Measurements from ENCODE around the gene ZBTB9.
A peak's percentile ranks its signal among the peaks of the same experiment; 100 is the strongest.

Gene ZBTB9

DNA sequence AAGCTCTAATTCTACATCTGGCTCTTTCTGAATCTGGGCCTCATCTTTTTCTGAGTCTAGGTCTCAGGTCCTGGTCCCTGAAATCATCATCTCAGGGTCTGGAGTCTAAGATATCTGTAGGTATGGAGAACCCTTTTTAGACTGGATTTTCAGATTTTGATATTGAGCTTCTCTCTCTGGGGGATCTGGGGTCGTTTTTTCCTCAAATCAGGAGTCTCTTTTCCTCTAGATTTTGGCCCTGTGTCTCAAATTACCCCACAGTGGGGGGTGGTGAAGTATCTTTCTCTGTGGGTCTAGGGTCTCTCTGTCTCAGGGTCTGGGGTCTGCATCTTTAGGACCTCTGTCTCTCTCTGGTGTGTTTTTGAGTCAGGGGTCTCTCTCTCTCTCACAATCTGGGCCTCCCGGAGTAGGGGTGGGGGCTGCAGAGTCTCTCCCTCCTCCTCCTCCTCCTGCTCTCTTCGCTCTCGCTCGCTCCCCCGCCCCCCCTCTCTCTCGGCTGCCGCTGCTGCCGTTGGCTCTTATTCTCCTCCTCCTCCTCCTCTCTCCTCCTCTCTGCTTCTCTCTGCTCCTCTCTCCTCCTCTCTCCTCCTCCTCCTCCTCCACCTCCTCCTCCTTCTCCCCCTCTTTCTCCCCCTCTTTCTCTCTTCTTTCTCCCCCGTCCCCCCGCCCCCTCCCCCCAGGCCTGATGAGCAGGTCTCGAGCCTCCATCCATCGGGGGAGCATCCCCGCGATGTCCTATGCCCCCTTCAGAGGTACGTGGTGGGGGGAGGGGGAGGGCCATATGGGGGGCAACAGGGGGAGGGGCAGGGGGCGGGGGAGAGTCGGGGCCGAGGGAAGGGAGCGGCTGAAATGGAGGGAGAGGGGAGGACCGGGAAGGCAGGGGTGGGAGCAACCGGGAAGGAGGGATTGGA is 34.5 kb upstream of the ZBTB9 start, which contains the start of gene SYNGAP1 (continued):
- TF ChIP-seq ZEB2 (tag by site-specific recombination; IDR thresholded peaks at IDR 0.05) (no peak), ZSCAN16 (tag by site-specific recombination; IDR thresholded peaks at IDR 0.05) (peak; percentile 12; the same call in 1 of the 2 replicates), ZNF596 (tag by site-specific recombination; IDR thresholded peaks at IDR 0.05) (peak; percentile 53), ZNF292 (tag by site-specific recombination; IDR thresholded peaks at IDR 0.05; ENCODE audit: borderline replicate concordance, low read depth) (no peak), ZBTB8A (tag by site-specific recombination; IDR thresholded peaks at IDR 0.05) (no peak), GLIS1 (tag by site-specific recombination; IDR thresholded peaks at IDR 0.05) (no peak), ZFP41 (tag by site-specific recombination; IDR thresholded peaks at IDR 0.05; ENCODE audit: borderline replicate concordance) (no peak), EGR2 (tag by site-specific recombination; IDR thresholded peaks at IDR 0.05; ENCODE audit: low read depth) (peak; percentile 45; the same call in 1 of the 2 replicates), SALL2 (tag by site-specific recombination; IDR thresholded peaks at IDR 0.05; ENCODE audit: borderline replicate concordance) (no peak), GLIS2 (tag by site-specific recombination; IDR thresholded peaks at IDR 0.05) (no peak), REPIN1 (tag by site-specific recombination; IDR thresholded peaks at IDR 0.05; ENCODE audit: low read depth) (no peak), PRDM1 (tag by site-specific recombination; IDR thresholded peaks at IDR 0.05) (0 out of 2 replicates have a peak, but pooled peaks have one; percentile 24), ZFHX2 (tag by site-specific recombination; conservative IDR thresholded peaks at IDR 0.05) (peak; percentile 40), ZNF366 (tag by site-specific recombination; conservative IDR thresholded peaks at IDR 0.05) (no peak), ZNF530 (tag by site-specific recombination; IDR thresholded peaks at IDR 0.05; ENCODE audit: low read depth) (no peak), ZNF654 (tag by site-specific recombination; IDR thresholded peaks at IDR 0.05; ENCODE audit: low read depth) (no peak), ZNF776 (tag by site-specific recombination; IDR thresholded peaks at IDR 0.05; ENCODE audit: borderline replicate concordance) (no peak), ZNF202 (tag by site-specific recombination; IDR thresholded peaks at IDR 0.05; ENCODE audit: borderline replicate concordance) (no peak), ZBTB17 (tag by site-specific recombination; IDR thresholded peaks at IDR 0.05) (no peak), ZNF274 (IDR thresholded peaks at IDR 0.05; ENCODE audit: low read length) (no peak), ZNF274 (tag by site-specific recombination; IDR thresholded peaks at IDR 0.05; ENCODE audit: borderline replicate concordance) (no peak)
- TF ChIP-seq, protein P1, sequence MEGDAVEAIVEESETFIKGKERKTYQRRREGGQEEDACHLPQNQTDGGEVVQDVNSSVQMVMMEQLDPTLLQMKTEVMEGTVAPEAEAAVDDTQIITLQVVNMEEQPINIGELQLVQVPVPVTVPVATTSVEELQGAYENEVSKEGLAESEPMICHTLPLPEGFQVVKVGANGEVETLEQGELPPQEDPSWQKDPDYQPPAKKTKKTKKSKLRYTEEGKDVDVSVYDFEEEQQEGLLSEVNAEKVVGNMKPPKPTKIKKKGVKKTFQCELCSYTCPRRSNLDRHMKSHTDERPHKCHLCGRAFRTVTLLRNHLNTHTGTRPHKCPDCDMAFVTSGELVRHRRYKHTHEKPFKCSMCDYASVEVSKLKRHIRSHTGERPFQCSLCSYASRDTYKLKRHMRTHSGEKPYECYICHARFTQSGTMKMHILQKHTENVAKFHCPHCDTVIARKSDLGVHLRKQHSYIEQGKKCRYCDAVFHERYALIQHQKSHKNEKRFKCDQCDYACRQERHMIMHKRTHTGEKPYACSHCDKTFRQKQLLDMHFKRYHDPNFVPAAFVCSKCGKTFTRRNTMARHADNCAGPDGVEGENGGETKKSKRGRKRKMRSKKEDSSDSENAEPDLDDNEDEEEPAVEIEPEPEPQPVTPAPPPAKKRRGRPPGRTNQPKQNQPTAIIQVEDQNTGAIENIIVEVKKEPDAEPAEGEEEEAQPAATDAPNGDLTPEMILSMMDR (tag by site-specific recombination; IDR thresholded peaks at IDR 0.05): no peak

DNA sequence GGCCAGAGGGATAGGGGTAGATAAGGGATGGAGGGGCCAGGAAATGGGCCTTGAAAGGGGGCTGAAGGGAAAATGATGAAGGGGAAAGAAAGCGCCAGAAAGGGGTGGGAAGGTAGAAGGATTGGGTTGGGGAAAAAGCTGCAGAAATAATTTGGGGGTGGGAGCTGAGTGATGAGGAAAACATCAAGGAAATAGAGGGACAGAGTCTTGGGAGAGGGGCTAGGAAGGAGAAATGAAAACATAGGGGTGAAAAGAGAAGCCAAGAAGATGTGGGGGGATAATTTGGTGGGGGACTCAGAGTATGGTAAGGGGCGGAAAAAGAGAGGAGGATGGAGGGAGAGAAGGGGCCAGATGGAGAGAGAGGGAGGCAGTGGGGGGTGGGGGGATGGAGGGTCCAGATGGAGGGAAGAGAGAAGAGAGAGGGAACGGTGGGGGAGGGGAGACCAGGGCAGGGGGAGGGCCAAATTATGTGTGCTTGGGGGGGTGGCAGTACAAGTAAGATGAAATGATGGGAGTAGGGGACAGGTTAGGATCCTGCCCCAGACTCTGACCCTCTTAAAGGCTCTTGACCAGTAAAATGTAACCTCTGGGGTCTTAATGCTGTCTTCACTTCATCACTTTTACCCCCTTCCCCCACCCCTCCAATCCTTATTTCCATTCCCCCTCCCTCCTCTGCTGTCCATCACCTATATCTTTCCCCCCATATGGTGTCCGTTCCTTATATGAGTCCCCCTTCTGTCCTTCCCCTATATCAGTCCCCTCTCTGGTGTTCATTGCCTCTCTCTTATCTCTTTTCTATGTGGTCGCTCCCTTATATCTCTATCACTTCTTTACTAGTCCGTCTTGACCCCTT is 33.7 kb upstream of the ZBTB9 start:
- ChIA-PET CTCF (interaction anchor here (0.7 kb wide), 1 partner anchor 9 kb away, joined by 5 read pairs; no protein-coding TSS in a partner anchor), POLR2A (no interaction called here)
- Histone ChIP-seq H3K27ac (ENCODE audit: extremely low read depth, low read depth, low read length) (no peak overlapping the region), H3K4me3 (ENCODE audit: low read depth, low read length) (no peak overlapping the region), H3K4me1 (ENCODE audit: control insufficient read depth, insufficient read depth, low read length) (peaks cover 7% of the 10 kb centered on the region), H3K36me3 (ENCODE audit: control insufficient read depth in 2 of 2, insufficient read depth in 1 of 2, low read length in 2 of 2) (peaks cover 0 to 10% of the 10 kb centered on the region in 2 experiments; a peak in 1 of 3 replicates), H3K9me3 (ENCODE audit: control insufficient read depth, insufficient read depth, low read depth, low read length) (no peaks in the 10 kb centered on the region)
- TF ChIP-seq ZBTB48 (tag by site-specific recombination; IDR thresholded peaks at IDR 0.05): peak; percentile 55; the same call in 1 of the 2 replicates
- TF ChIP-seq, protein P2, sequence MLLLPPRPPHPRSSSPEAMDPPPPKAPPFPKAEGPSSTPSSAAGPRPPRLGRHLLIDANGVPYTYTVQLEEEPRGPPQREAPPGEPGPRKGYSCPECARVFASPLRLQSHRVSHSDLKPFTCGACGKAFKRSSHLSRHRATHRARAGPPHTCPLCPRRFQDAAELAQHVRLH (tag by site-specific recombination; IDR thresholded peaks at IDR 0.05): peak; percentile 78
- TF ChIP-seq, protein P3, sequence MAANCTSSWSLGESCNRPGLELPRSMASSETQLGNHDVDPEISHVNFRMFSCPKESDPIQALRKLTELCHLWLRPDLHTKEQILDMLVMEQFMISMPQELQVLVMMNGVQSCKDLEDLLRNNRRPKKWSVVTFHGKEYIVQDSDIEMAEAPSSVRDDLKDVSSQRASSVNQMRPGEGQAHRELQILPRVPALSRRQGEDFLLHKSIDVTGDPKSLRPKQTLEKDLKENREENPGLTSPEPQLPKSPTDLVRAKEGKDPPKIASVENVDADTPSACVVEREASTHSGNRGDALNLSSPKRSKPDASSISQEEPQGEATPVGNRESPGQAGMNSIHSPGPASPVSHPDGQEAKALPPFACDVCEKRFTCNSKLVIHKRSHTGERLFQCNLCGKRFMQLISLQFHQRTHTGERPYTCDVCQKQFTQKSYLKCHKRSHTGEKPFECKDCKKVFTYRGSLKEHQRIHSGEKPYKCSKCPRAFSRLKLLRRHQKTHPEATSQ (tag by site-specific recombination; IDR thresholded peaks at IDR 0.05): 0 out of 2 replicates have a peak, but pooled peaks have one; percentile 32
- TF ChIP-seq ZNF792 (tag by site-specific recombination; IDR thresholded peaks at IDR 0.05): no peak
- peak; percentile 73 for TF ChIP-seq KLF8 (tag by site-specific recombination; IDR thresholded peaks at IDR 0.05)
- 0 out of 2 replicates have a peak, but pooled peaks have one; percentile 30 for TF ChIP-seq ZNF24 (tag by site-specific recombination; IDR thresholded peaks at IDR 0.05)
- TF ChIP-seq, protein P4, sequence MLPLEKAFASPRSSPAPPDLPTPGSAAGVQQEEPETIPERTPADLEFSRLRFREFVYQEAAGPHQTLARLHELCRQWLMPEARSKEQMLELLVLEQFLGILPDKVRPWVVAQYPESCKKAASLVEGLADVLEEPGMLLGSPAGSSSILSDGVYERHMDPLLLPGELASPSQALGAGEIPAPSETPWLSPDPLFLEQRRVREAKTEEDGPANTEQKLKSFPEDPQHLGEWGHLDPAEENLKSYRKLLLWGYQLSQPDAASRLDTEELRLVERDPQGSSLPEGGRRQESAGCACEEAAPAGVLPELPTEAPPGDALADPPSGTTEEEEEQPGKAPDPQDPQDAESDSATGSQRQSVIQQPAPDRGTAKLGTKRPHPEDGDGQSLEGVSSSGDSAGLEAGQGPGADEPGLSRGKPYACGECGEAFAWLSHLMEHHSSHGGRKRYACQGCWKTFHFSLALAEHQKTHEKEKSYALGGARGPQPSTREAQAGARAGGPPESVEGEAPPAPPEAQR (tag by site-specific recombination; IDR thresholded peaks at IDR 0.05): no peak
